ENCODE data around the gene ADAMTS7. TPM values are rescaled to one million over a fixed set of nuclear protein-coding genes. Genes with fewer than 3 reads are reported as not detected.

Gene ADAMTS7
- total RNA-seq, 1 experiment from 2014 or later, result 23.1 TPM

DNA sequence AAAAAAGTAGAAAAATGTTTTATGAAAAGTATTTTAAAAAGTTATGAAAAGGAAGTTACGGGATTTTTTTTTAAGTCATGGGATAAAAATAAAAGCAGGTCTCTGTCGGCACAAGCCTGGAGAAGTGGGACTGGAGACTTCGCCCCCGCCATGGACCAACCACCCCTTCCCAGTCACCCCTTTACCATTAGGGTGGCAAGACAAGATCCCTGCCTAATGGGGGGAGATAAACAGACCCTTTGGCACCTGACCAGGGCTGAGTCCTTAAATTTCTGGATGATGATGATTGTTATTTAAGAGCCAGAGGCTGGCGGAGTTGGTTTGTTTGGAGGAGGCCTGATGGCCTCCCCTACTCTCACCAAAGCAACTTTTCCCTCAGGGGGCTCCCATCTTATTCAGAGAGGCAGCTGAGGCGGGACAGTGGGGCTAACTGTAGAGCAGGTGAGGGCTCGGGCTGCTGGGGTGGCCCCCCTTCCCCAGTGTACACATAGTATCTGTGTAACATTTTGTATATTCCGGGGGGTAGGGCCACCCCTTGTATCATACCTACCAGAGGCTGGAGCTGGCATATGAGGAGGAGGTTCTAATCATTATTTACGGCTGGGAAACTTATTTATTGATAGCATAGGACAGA lies 74.0 kb downstream of the ADAMTS7 start:
- no peaks in the 10 kb centered on the region for H3K79me2 ChIP-seq (ENCODE audit: insufficient read depth, low read length)
- no peaks in the 10 kb centered on the region for H4K20me1 ChIP-seq (ENCODE audit: control insufficient read depth, insufficient read depth, insufficient read length)
- no peak overlapping the region for H3T11ph ChIP-seq (ENCODE audit: low read length)
- H4K91ac ChIP-seq (ENCODE audit: insufficient read length, low read depth, low read length), result no peak overlapping the region
- no peak overlapping the region for H2BK12ac ChIP-seq (ENCODE audit: insufficient read length, low read depth, low read length)
- H3K27me3 ChIP-seq (ENCODE audit: insufficient read depth, low read length), result no peaks in the 10 kb centered on the region
- H3K9ac ChIP-seq (ENCODE audit: extremely low read depth, insufficient read length, low read length), result no peak overlapping the region
- no peaks in the 10 kb centered on the region for H3K4me1 ChIP-seq (ENCODE audit: insufficient read depth, low read length)
- no peaks in the 10 kb centered on the region for H3K9me3 Mint-ChIP-seq
- no peak overlapping the region for H3K18ac ChIP-seq (ENCODE audit: insufficient read length, low read depth, low read length)
- H3K23ac ChIP-seq (ENCODE audit: insufficient read length, low read depth, low read length), result no peak overlapping the region
- H3K4ac ChIP-seq (ENCODE audit: low read depth, low read length), result no peak overlapping the region
- no peaks in the 10 kb centered on the region for H3K36me3 Mint-ChIP-seq (ENCODE audit: insufficient read depth in 1 of 3, low read depth in 3 of 3)
- WGBS (ENCODE audit: extremely low coverage, insufficient read length, low lambda C conversion rate), result 100% methylated on average over 1 of the region's 9 CpGs
- H3K4me2 ChIP-seq (ENCODE audit: insufficient read depth, insufficient read length, low read length), result no peak overlapping the region
- H2BK15ac ChIP-seq (ENCODE audit: low read depth, low read length), result no peak overlapping the region
- no peaks in the 10 kb centered on the region for H3K23me2 ChIP-seq (ENCODE audit: insufficient read length, low read depth, low read length, poor library complexity, severe bottlenecking)
- H2BK120ac ChIP-seq (ENCODE audit: low read depth, low read length, poor library complexity, severe bottlenecking), result no peak overlapping the region
- no peak overlapping the region for H2BK5ac ChIP-seq (ENCODE audit: insufficient read length, low read length)
- H3K79me1 ChIP-seq (ENCODE audit: insufficient read depth, low read depth, low read length, poor library complexity, severe bottlenecking), result no peaks in the 10 kb centered on the region
- H3K27me3 Mint-ChIP-seq (ENCODE audit: low read depth), result peaks cover 23% of the 10 kb centered on the region
- no peak for DNase-seq
- no peaks in the 10 kb centered on the region for H3K9me3 ChIP-seq (ENCODE audit: control insufficient read depth, low read depth, low read length)
- H3K4me3 Mint-ChIP-seq, result no peak overlapping the region
- H3K56ac ChIP-seq (ENCODE audit: insufficient read length, low read depth, low read length), result no peak overlapping the region
- no peak overlapping the region for H3K27ac Mint-ChIP-seq
- no peak overlapping the region for H3K27ac ChIP-seq (ENCODE audit: insufficient read length, low read depth, low read length)
- H4K8ac ChIP-seq (replicated peaks; ENCODE audit: insufficient read length, low read depth, low read length), result no peak overlapping the region
- H3K4me1 Mint-ChIP-seq, result peaks cover 16 to 38% of the 10 kb centered on the region in 2 experiments
- H3K14ac ChIP-seq (ENCODE audit: insufficient read depth, low read length), result no peak overlapping the region
- H2BK20ac ChIP-seq (ENCODE audit: low read depth, low read length, poor library complexity, severe bottlenecking), result no peak overlapping the region
- no peak overlapping the region for H2AK5ac ChIP-seq (ENCODE audit: insufficient read length, low read length)
- TF ChIP-seq, protein P1, sequence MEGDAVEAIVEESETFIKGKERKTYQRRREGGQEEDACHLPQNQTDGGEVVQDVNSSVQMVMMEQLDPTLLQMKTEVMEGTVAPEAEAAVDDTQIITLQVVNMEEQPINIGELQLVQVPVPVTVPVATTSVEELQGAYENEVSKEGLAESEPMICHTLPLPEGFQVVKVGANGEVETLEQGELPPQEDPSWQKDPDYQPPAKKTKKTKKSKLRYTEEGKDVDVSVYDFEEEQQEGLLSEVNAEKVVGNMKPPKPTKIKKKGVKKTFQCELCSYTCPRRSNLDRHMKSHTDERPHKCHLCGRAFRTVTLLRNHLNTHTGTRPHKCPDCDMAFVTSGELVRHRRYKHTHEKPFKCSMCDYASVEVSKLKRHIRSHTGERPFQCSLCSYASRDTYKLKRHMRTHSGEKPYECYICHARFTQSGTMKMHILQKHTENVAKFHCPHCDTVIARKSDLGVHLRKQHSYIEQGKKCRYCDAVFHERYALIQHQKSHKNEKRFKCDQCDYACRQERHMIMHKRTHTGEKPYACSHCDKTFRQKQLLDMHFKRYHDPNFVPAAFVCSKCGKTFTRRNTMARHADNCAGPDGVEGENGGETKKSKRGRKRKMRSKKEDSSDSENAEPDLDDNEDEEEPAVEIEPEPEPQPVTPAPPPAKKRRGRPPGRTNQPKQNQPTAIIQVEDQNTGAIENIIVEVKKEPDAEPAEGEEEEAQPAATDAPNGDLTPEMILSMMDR (conservative IDR thresholded peaks at IDR 0.05), result no peak
- no peak overlapping the region for H4K5ac ChIP-seq (ENCODE audit: insufficient read length, low read depth, low read length)
- no peak overlapping the region for H2AFZ ChIP-seq (ENCODE audit: low read length)
